HG03521 (cell line): Measurements from ENCODE around the gene AQP7.
"Not testable (repeated sequence)": the region's sequence is repeated elsewhere in the genome, so short reads cannot be mapped to it uniquely, and the experiment has no call there.

ENCODE experiments used
- ATAC-seq: cut with Tn5 transposase; IDR thresholded peaks from one replicate; pipeline ENCODE4 v1.9.1; 2021; ENCODE audit warnings: mild to moderate bottlenecking, moderate library complexity; ENCODE audit not compliant: unreplicated experiment

AQP7 gene

GRCh38 chr9:33399047-33399446 is 3.3 kb downstream of the AQP7 start:
- not testable (repeated sequence) for ATAC-seq

- not testable (repeated sequence) for ATAC-seq
Observed at GRCh38 chr9:33397801-33398200, 4.6 kb downstream of the AQP7 start.

- not testable (repeated sequence) for ATAC-seq
Observed at GRCh38 chr9:33395159-33395879, 7.0 kb downstream of the AQP7 start.

GRCh38 chr9:33393986-33394385 is 8.4 kb downstream of the AQP7 start:
- ATAC-seq = not testable (repeated sequence)

- no peak for ATAC-seq
Observed at GRCh38 chr9:33393581-33393980, 8.8 kb downstream of the AQP7 start.

GRCh38 chr9:33392591-33393021 is 9.8 kb downstream of the AQP7 start:
- not testable (repeated sequence) for ATAC-seq

GRCh38 chr9:33391111-33391771 is 11.1 kb downstream of the AQP7 start:
- not testable (repeated sequence) for ATAC-seq

GRCh38 chr9:33388110-33388994 is 14.0 kb downstream of the AQP7 start:
- no peak for ATAC-seq

GRCh38 chr9:33386998-33387397 is 15.4 kb downstream of the AQP7 start:
- ATAC-seq = not testable (repeated sequence)

- not testable (repeated sequence) for ATAC-seq
Observed at GRCh38 chr9:33386641-33386996, 15.7 kb downstream of the AQP7 start.

GRCh38 chr9:33385979-33386640 is 16.3 kb downstream of the AQP7 start:
- not testable (repeated sequence) for ATAC-seq

GRCh38 chr9:33385536-33385935 is 16.8 kb downstream of the AQP7 start:
- ATAC-seq = not testable (repeated sequence)

- not testable (repeated sequence) for ATAC-seq
Observed at GRCh38 chr9:33383396-33383795, 19.0 kb downstream of the AQP7 start.

- not testable (repeated sequence) for ATAC-seq
Observed at GRCh38 chr9:33382397-33382796, 20.0 kb downstream of the AQP7 start.

GRCh38 chr9:33381231-33381791 is 21.1 kb downstream of the AQP7 start:
- no peak for ATAC-seq

GRCh38 chr9:33380390-33381094 is 21.8 kb downstream of the AQP7 start:
- no peak for ATAC-seq

- ATAC-seq = no peak
Observed at GRCh38 chr9:33379666-33380389, 22.5 kb downstream of the AQP7 start.

GRCh38 chr9:33378121-33378795 is 24.1 kb downstream of the AQP7 start:
- no peak for ATAC-seq
